Muscle layer of colon (tissue), 2 donors: Measurements from ENCODE around the gene GPR160.

Experiments
- H3K27ac ChIP-seq: one replicate; pipeline ENCODE4 v1.7.0; 2013; ENCODE audit warnings: low read depth, mild to moderate bottlenecking, low read length, moderate library complexity
- H3K27me3 ChIP-seq, 2 donors: one replicate each; pipeline ENCODE4 v1.7.0; 2013; ENCODE audit warnings: low read length in 2 of 2, mild to moderate bottlenecking in 2 of 2; ENCODE audit not compliant: insufficient read depth in 2 of 2, control insufficient read depth in 1 of 2
- H3K36me3 ChIP-seq: one replicate; pipeline ENCODE4 v1.7.0; 2013; ENCODE audit warnings: mild to moderate bottlenecking, low read length; ENCODE audit not compliant: insufficient read depth
- H3K4me1 ChIP-seq: one replicate; pipeline ENCODE4 v1.7.0; 2013; ENCODE audit warnings: mild to moderate bottlenecking, low read length; ENCODE audit not compliant: insufficient read depth
- H3K4me3 ChIP-seq, 2 donors: one replicate each; pipeline ENCODE4 v1.7.0; 2013; ENCODE audit warnings: low read length in 2 of 2, low read depth in 1 of 2, mild to moderate bottlenecking in 1 of 2, moderate library complexity in 1 of 2
- H3K9ac ChIP-seq: one replicate; pipeline ENCODE4 v1.7.0; 2013; ENCODE audit warnings: low read length
- H3K9me3 ChIP-seq: one replicate; pipeline ENCODE4 v1.7.0; 2013; ENCODE audit warnings: mild to moderate bottlenecking, low read length
- donor health status: abdominal sarcoma.
- donor health status: Adenocarcinoma of cecum.

GPR160 gene, protein sequence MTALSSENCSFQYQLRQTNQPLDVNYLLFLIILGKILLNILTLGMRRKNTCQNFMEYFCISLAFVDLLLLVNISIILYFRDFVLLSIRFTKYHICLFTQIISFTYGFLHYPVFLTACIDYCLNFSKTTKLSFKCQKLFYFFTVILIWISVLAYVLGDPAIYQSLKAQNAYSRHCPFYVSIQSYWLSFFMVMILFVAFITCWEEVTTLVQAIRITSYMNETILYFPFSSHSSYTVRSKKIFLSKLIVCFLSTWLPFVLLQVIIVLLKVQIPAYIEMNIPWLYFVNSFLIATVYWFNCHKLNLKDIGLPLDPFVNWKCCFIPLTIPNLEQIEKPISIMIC

DNA sequence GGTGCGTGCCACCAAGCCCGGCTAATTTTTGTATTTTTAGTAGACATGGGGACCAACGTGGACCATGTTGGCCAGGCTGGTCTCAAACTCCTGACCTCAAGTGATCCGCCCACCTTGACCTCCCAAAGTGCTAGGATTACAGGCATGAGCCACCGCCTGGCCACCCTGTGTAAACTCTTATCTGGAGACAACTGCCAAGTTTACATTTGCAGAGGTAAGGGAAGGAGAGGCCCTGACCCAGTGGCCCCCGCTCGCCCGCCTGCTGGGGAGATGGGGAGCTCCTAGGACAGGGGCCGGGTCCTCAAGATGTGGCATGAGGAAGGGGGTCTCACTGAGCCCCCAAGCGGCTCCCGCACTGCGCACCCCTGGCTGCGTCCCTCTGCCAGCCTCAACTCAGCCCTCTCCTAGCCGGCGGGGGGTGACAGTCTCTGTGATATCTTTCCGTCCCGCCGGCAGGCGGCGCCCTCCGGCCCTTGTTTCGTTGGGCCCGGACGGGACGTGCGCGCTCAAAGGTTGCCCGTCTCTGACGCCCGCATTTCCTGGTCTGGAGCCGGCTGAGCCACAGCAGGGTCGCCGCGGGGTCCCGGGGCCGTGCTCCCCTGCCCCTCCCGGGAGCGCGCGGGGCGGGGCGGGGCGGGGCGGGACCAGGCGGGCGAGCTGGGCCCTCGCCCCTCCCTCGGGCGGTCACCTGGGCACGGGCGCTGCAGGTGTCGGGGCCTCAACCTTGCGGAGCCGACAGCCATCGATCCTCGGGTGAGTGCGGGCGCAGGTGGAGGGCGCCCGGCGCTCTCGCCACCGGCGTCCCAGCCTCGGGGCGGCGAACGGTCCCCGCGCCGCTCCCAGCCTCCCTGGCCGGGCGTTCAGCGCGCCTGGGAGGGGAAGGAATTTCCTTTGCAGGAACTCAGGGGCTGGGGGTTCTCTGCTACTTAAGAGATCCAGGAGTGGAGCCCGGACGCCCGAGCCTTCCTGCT, at the start of gene GPR160:
Gene GPR160, plus strand, starts transcription at position 533 of the 971 bp plus-strand sequence. CDS start 45,978 bp downstream, outside the sequence.
- no peaks in the 10 kb centered on the region for H3K36me3 ChIP-seq
- H3K27ac ChIP-seq = no peak within 1 kb of the TSS
- H3K4me3 ChIP-seq = peak within 1 kb of the TSS in 1 of 2 donors; percentile 64
- H3K4me1 ChIP-seq = peaks cover 4% of the 10 kb centered on the region
- H3K9me3 ChIP-seq = no peaks in the 10 kb centered on the region
- peaks cover 5 to 40% of the 10 kb centered on the region in 2 donors for H3K27me3 ChIP-seq
- H3K9ac ChIP-seq = no peak within 1 kb of the TSS

DNA sequence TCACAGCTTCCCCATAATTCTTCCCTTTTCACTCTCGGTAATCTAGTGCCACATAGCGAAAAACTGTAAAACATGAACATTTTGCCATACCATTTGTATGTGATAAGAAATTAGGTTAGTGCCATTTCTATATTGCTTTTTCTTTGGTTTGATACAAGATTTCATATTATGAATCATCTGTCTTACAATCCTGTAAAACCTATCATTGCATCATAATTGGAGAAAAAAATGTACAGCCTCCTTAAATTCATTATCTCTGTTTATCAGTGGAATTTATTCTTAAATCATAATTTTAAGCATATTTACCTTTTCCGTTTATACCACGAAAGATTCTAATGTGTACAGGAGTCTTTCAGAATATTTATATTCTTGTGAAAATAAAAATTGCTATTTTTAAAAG, 47.4 kb upstream of the GPR160 start:
- H3K9me3 ChIP-seq = no peaks in the 10 kb centered on the region
- H3K27me3 ChIP-seq = no peaks in the 10 kb centered on the region
- no peak overlapping the region for H3K4me3 ChIP-seq
- H3K9ac ChIP-seq = no peak overlapping the region
- peaks cover 43% of the 10 kb centered on the region for H3K36me3 ChIP-seq
- no peaks in the 10 kb centered on the region for H3K4me1 ChIP-seq
- no peak overlapping the region for H3K27ac ChIP-seq

DNA sequence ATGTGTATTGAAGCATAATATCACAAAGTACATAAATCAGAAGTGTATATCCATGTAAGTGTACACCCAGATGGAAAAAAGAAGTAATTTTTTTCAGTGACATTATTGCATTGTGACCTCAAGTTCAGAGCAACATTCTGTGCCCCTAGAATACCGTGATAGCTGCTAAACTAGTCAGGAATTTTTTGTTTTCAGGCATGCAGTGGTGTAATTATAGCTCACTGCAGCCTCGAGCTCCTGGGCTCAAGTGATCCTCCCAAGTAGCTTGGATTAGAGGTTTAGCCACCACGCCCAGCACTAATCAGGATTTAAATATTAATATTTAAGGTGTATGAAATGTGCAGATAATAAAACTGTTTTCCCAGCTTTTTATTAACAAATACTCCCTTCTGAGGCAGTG, 45.6 kb upstream of the GPR160 start:
- no peaks in the 10 kb centered on the region for H3K27me3 ChIP-seq
- H3K4me1 ChIP-seq = no peaks in the 10 kb centered on the region
- H3K4me3 ChIP-seq = no peak overlapping the region
- H3K9me3 ChIP-seq = no peaks in the 10 kb centered on the region
- no peak overlapping the region for H3K9ac ChIP-seq
- H3K36me3 ChIP-seq = peaks cover 30% of the 10 kb centered on the region
- no peak overlapping the region for H3K27ac ChIP-seq

DNA sequence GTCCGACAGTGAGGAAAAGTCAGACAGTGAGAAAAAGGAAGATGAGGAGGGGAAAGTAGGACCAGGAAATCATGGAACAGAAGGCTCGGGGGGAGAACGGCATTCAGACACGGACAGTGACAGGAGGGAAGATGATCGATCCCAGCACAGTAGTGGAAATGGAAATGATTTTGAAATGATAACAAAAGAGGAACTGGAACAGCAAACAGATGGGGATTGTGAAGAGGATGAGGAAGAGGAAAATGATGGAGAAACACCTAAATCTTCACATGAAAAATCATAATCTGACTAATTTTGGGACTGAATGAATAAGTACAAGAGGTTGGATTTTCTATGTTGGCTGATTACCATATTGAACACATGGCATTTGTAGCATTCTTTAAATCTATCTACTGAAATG, 45.0 kb upstream of the GPR160 start:
- Histone ChIP-seq H3K36me3 (peaks cover 25% of the 10 kb centered on the region), H3K4me1 (no peaks in the 10 kb centered on the region), H3K9me3 (no peaks in the 10 kb centered on the region), H3K4me3 (no peak overlapping the region), H3K27me3 (no peaks in the 10 kb centered on the region), H3K9ac (no peak overlapping the region), H3K27ac (no peak overlapping the region)

DNA sequence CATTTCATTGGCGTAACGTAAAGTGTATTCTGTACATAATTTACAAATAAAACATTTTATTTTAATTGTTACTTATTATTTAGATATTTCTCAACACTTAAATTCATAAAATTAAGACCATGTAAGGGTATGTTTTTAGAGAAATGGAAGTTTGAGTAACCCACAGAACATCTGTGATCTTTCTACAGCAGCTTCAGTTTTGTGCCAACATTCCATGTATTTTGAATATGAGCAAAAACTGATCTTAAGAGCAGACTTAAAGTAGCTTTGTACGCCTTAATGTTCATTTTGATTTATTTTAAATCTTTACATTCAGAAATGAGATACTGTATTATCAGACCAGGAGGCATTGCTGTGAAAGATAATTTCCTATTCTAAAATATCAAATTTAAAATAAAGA, 44.0 kb upstream of the GPR160 start:
- H3K9ac ChIP-seq = no peak overlapping the region

DNA sequence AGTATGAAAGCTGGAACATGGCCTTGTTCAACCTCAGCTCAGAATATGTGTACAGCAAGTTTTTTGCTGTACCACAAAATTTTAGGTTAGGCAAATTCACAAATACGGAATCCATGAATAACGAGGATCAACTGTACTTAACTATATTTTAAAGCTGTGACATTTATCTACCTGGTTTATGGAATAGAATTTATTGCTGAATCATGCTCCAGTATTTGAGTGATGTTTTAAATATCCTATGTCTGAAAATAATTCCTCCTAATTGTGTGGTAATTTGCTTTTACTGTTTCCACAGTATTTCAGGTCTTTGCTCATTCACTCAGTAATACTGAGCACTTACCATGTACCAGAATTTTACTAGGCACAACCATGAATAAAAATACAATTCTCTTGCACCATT, 41.7 kb upstream of the GPR160 start:
- H3K27me3 ChIP-seq = no peaks in the 10 kb centered on the region
- H3K36me3 ChIP-seq = peaks cover 8% of the 10 kb centered on the region
- no peak overlapping the region for H3K4me3 ChIP-seq
- H3K9ac ChIP-seq = no peak overlapping the region
- no peak overlapping the region for H3K27ac ChIP-seq
- no peaks in the 10 kb centered on the region for H3K4me1 ChIP-seq
- no peaks in the 10 kb centered on the region for H3K9me3 ChIP-seq

More for the DNA sequence above, 44.0 kb upstream of the GPR160 start:
- Histone ChIP-seq H3K4me1 (no peaks in the 10 kb centered on the region), H3K27ac (no peak overlapping the region), H3K4me3 (no peak overlapping the region), H3K36me3 (peaks cover 17% of the 10 kb centered on the region), H3K9me3 (no peaks in the 10 kb centered on the region), H3K27me3 (no peaks in the 10 kb centered on the region)

DNA sequence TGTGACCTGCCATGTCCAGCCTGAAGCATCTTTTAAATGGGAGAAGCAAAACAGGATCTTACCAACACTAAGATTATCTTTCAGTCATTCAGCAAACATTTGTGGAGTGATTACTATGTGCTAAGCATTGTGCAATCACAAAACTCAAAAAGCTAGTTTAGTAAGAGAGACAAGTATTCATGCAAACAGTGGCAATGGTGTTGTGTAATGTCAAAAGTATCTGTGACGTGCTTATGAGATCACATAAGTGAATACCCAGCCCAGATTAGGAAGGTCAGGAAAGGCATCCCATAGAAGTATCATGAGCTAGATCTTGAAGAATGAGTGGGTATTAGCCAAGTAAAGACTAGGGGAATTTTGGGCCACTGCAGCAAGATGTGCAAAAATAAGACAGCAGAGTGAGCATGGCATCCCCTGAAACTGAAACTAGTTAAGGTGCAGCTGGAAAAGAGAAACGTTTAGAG, 39.1 kb upstream of the GPR160 start:
- Histone ChIP-seq H3K9me3 (no peaks in the 10 kb centered on the region), H3K9ac (no peak overlapping the region), H3K4me3 (no peak overlapping the region), H3K27me3 (no peaks in the 10 kb centered on the region), H3K4me1 (no peaks in the 10 kb centered on the region), H3K27ac (no peak overlapping the region), H3K36me3 (no peaks in the 10 kb centered on the region)

DNA sequence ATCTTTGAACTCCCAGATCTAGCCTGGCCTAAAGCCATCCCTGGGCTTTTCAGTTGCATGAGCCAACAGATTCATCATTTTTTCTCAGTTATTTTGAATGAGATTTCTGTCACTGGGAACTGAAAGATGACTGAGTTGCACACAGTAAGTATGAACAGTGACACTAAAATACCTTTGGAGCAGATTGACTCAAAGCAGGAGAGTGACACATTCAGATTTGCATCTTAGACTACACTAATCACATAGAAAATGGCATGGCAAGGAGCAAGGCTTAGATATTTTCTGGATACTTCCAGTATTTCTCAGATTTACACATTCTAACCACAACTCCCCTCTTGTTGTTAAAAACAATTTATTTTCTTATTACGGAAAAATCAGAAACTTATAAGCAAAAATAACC, 38.4 kb upstream of the GPR160 start:
- H3K9ac ChIP-seq = no peak overlapping the region
- H3K4me3 ChIP-seq = no peak overlapping the region
- no peaks in the 10 kb centered on the region for H3K27me3 ChIP-seq
- H3K36me3 ChIP-seq = no peaks in the 10 kb centered on the region
- H3K4me1 ChIP-seq = no peaks in the 10 kb centered on the region
- no peak overlapping the region for H3K27ac ChIP-seq
- H3K9me3 ChIP-seq = no peaks in the 10 kb centered on the region

DNA sequence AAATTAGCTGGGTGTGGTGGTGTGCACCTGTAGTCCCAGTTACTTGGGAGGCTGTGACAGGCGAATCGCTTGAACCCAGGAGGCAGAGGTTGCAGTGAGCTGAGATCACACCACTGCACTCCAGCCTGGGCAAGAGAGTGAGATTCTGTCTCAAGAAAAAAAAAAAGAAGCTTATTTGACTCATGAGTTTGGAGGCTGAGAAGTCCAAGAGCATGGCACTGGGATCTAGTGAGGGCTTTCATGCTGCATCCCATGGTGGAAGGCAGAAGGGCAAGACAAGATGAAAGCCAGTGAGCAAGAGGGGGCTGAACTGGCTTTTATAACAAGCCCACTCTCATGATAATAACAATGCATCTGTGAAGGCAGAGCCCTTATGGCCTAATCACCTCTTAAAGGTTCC, 37.7 kb upstream of the GPR160 start:
- Histone ChIP-seq H3K4me3 (no peak overlapping the region), H3K9ac (no peak overlapping the region), H3K27ac (no peak overlapping the region), H3K27me3 (no peaks in the 10 kb centered on the region), H3K4me1 (no peaks in the 10 kb centered on the region), H3K9me3 (no peaks in the 10 kb centered on the region), H3K36me3 (no peaks in the 10 kb centered on the region)

DNA sequence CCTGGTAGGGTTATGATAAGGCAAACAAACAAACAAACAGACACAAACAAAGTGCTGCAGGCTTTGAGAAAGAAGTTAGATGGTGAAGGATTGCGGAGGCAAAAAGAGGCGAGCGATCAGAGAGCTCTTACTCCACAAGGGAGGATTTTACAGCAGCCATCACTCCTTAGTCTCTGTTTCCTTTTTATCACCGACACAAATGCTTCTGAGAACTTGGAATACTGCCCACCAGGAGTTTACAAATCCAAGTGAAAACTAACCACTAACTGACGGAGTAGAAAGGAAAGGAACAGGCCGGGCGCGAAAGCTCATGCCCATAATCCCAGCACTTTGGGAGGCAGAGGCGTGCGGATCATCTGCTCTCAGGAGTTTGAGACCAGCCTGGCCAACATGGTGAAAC, 35.6 kb upstream of the GPR160 start:
- Histone ChIP-seq H3K27ac (no peak overlapping the region), H3K9me3 (no peaks in the 10 kb centered on the region), H3K9ac (no peak overlapping the region), H3K36me3 (no peaks in the 10 kb centered on the region), H3K27me3 (no peaks in the 10 kb centered on the region), H3K4me1 (no peaks in the 10 kb centered on the region), H3K4me3 (no peak overlapping the region)

DNA sequence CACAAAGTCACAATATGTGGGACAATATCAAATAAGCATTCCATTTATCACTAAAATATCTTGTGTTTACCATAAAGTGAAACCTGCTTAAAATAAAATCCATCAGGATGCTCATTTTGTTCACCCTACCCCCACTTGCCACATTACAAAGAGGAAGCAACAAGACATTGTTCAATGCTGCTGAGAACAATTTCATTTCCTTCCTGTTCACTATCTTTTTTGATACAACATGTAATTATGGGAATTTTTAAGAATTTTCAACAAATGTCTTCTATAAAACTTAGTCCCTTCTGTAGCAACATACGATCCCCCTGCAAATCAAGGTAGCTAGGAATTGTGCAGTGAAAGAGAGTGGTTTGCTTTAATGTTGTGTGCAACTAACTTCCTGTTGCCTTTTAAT, 34.9 kb upstream of the GPR160 start:
- no peak overlapping the region for H3K4me3 ChIP-seq

More for the DNA sequence above, 34.9 kb upstream of the GPR160 start:
- Histone ChIP-seq H3K36me3 (no peaks in the 10 kb centered on the region), H3K27ac (no peak overlapping the region), H3K4me1 (no peaks in the 10 kb centered on the region), H3K9me3 (no peaks in the 10 kb centered on the region), H3K9ac (no peak overlapping the region), H3K27me3 (no peaks in the 10 kb centered on the region)
